ENCODE results near the gene TMEM125. TPM values are rescaled to one million over a fixed set of nuclear protein-coding genes. Genes with fewer than 3 reads are reported as not detected.

Gene TMEM125
- total RNA-seq, 1 experiment from 2014 or later = 11.1 TPM

DNA sequence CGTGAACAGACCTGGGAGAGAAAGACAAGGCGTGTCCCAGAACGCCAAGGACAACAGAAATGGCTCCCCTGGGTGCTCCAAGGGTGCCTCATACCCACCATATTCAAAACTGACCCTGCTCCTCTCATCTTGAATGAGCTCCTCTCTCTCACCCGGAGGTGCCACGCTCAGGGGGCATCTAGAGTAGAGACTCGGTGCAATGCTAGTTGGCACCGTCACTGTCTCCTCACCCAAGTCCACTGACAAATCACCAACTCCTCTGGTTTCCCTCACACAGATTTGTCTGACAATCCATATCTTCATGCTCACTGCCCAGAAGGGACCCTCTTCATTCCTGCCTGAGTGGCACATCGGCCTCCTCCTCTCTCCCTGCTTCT lies 5.0 kb downstream of the TMEM125 start:
- DNase-seq = no peak
- Histone ChIP-seq H3K4me3 (ENCODE audit: insufficient read depth, low read depth, low read length) (no peak overlapping the region), H3K36me3 (replicated peaks; ENCODE audit: control insufficient read depth, insufficient read depth, low read length) (peaks cover 3% of the 10 kb centered on the region; the same call in 1 of the 2 replicates), H3K27me3 (ENCODE audit: control insufficient read depth, insufficient read depth, low read length) (no peaks in the 10 kb centered on the region; the same call in 1 of the 2 replicates)

DNA sequence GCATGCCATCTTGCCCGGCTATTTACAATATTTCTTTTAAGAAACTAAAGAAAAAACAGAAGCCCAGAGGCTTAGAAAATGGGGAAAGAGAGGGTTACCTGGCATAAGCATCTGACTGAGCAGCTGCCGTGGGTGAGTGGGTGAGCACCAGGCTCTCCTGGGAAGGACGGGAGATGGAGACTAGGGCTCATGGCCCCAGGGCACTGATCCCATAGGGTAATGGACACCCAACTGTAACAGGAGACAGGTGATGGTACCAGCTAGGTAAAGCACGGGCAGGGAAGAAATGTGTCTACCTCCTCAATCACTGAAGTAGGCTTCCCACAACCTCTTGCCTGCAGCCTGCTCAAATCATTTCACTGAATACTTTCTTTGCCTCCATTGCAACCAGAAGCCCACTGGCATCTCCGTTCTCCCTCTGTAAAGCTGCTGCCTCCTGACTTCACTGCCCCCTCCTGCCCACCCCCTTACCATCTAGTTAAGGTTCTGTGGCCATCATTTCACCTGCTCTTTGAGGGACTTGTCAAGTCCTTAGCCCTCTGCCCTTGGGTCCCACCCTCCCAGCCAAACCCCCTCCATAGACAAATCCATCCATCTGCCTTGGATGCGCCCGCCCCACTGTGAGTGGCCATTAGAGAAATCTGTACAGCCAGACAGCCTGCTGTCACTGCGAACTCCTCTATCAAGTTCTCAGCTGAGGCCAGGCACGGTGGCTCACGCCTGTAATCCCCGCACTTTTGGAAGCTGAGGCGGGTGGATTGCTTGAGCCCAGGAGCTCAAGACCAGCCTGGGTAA lies 6.2 kb downstream of the TMEM125 start:
- Histone ChIP-seq H3K36me3 (replicated peaks; ENCODE audit: control insufficient read depth, insufficient read depth, low read length) (peaks cover 3% of the 10 kb centered on the region; the same call in 1 of the 2 replicates), H3K4me3 (ENCODE audit: insufficient read depth, low read depth, low read length) (no peak overlapping the region), H3K27me3 (ENCODE audit: control insufficient read depth, insufficient read depth, low read length) (no peaks in the 10 kb centered on the region; the same call in 1 of the 2 replicates)
- no peak for DNase-seq

DNA sequence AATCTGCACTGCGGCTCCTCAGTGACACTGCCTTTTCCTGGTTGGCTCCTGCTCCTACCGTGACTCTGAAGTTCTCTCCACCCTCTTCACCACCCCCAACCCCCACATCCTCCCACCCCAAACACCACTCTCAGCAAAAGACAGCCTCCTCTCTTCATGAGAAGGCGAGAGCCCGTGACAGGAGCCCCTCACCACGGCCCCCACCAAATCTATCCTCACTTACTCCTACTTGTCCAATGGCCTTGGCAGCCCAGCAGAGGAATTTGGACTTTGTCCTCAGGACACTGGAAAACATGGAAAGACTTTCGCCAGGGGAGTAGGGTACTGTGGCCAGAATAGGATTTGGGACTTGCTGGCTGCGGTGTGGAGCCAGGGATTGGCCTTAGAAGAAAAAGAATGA lies 6.9 kb downstream of the TMEM125 start:
- H3K36me3 ChIP-seq (replicated peaks; ENCODE audit: control insufficient read depth, insufficient read depth, low read length) = peaks cover 2% of the 10 kb centered on the region; the same call in 1 of the 2 replicates
- no peaks in the 10 kb centered on the region; the same call in 1 of the 2 replicates for H3K27me3 ChIP-seq (ENCODE audit: control insufficient read depth, insufficient read depth, low read length)
- no peak for DNase-seq
- H3K4me3 ChIP-seq (ENCODE audit: insufficient read depth, low read depth, low read length) = no peak overlapping the region

DNA sequence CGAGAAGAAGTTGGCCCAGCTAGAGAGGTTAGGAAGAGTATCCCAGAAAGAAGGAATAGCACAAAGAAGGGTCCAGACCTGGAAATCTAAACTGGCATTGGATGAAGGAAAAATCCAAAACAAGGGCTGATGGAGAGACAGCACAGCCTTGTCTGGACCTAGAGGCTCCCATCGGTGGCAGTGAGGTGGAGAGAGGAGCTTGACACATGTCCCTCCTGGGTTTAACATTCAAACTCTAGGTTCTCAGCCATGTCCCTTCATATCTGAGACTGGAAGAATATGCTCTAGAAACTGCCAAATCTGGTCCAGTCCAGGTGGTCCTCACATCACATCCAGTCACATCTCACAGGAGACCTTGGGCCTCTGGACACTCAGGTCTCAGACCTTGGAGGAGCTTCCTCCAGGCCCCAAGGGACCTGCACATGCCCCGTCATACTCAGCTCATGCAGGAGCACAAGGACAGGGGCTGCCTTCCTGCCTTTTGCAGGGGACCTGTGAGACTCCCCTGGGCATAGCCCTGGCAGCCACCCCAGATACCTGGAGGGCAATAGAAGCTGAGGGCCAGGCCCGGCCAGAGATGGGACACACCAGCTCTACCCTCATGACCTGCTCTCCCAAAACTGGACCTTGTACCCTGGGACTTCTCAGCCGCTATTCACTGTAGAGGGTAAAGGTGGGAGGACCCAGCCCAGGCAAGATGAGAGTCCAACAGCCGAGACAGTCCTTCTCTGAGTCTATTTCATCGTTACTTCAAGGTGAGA lies 7.5 kb downstream of the TMEM125 start:
- DNase-seq = no peak
- Histone ChIP-seq H3K36me3 (replicated peaks; ENCODE audit: control insufficient read depth, insufficient read depth, low read length) (peaks cover under 1% of the 10 kb centered on the region; the same call in 1 of the 2 replicates), H3K4me3 (ENCODE audit: insufficient read depth, low read depth, low read length) (no peak overlapping the region)

DNA sequence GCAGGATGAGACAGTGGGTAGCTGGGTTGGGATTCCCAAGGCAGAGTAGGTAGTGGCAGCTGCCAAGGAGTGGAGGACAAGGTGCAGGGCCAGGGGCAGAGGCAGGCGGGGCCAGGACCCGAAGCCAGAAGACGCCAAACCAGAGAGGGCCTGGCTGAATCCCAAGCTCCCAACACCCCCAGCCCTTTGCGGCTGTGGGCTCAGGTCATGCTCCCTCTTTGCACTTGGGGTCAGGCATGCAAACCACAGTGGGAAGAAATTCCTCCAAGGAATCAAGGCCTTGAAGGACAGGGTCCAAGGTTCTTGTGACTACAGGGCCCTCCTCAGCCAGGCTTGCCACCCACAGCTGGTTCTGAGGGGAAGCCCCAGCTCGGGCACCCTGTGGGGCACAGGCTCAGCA lies 9.4 kb downstream of the TMEM125 start:
- H3K36me3 ChIP-seq (replicated peaks; ENCODE audit: control insufficient read depth, insufficient read depth, low read length) = no peaks in the 10 kb centered on the region
- DNase-seq = no peak
- no peak overlapping the region for H3K4me3 ChIP-seq (ENCODE audit: insufficient read depth, low read depth, low read length)
- H3K27me3 ChIP-seq (ENCODE audit: control insufficient read depth, insufficient read depth, low read length) = no peaks in the 10 kb centered on the region; the same call in 1 of the 2 replicates

More for the DNA sequence above, 7.5 kb downstream of the TMEM125 start:
- no peaks in the 10 kb centered on the region; the same call in 1 of the 2 replicates for H3K27me3 ChIP-seq (ENCODE audit: control insufficient read depth, insufficient read depth, low read length)

DNA sequence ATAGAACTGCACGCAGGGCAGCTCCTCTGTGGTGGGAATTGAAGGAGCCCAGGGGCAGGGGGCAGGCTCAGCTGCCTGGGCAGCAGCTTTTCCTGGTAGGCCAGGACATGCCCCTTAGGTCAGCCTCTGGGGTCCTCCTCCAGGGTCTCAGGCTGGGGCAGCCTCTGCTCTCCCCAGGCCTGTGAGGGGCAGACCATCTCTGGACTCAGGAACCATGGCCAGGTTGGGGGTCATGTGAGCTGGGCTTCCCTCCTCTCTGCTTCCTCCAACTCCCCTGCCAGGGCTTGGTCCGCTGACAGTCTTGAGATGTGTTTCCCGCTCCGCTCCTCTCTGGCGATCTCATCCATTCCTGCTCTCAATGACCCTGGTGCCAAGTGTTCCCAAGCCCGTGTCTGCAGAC lies 9.9 kb downstream of the TMEM125 start:
- H3K36me3 ChIP-seq (replicated peaks; ENCODE audit: control insufficient read depth, insufficient read depth, low read length) = no peaks in the 10 kb centered on the region
- no peak overlapping the region for H3K4me3 ChIP-seq (ENCODE audit: insufficient read depth, low read depth, low read length)
- H3K27me3 ChIP-seq (ENCODE audit: control insufficient read depth, insufficient read depth, low read length) = no peaks in the 10 kb centered on the region; the same call in 1 of the 2 replicates
- DNase-seq = no peak

DNA sequence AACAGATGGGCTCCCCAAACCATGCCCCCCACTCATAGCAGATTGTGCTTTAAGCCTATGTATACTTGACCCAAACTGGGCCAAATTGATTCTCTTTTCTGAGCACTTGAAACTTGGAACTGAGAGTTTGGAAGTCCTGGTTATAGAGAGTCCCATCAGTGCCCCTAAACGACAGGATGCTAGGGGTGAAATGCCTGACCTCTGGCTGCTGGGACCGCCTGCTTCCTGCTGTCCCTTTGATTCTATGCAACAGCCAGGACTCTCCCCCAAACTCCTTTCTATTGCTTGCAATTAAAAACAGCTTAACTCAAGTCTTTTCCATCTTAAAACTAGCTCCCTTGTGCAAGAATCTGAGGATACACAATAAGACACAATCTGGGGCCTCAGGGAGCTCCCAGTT lies 10.9 kb downstream of the TMEM125 start:
- Histone ChIP-seq H3K27me3 (ENCODE audit: control insufficient read depth, insufficient read depth, low read length) (no peaks in the 10 kb centered on the region; the same call in 1 of the 2 replicates), H3K36me3 (replicated peaks; ENCODE audit: control insufficient read depth, insufficient read depth, low read length) (no peaks in the 10 kb centered on the region), H3K4me3 (ENCODE audit: insufficient read depth, low read depth, low read length) (no peak overlapping the region)
- DNase-seq = no peak

DNA sequence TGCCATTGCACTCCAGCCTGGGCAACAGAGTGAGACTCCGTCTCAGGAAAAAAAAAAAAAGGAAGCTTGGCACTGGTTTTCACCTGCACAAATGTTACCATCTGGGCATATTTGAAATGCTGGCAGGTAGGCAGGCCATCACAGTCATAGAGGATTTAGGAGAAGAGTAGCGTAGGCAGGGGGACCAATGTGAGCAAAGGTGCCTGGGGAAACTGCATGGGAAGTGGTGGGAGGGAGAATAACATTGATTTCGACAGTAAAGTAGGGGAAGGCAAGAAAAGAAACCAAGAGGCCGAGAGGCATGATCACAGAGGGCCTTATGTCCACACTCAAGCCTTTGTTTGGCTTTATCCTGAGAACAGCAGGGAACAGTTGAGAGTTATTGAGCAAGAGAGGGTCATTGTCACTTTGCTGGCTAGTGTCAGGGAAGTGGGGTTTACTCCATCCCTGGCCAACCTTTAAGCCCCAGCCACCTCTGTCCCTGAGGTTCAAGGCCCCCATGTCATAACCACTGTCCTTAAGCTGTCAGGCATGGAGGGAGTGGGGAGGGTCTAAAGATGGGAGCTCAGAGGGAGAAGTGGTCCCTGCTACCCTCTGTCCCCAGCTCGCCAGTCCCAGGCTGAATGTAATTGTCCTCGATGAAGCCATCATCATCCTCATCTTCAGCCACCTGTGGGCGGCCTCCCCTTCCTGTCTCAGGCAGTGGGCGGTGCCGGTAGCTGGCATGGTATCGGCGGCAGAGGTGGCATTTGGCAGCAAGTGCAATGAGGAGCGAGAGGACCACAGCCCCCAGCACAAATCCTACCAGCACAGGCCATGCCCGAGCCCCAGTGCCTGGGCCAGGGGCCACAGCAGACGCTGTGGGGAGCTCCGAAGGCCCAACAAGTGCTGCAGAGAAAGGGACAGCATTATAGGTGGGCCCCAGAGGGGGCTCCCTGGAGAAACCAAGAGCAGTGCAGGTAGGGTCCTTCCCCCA lies 12.7 kb downstream of the TMEM125 start:
- Histone ChIP-seq H3K36me3 (replicated peaks; ENCODE audit: control insufficient read depth, insufficient read depth, low read length) (no peaks in the 10 kb centered on the region), H3K27me3 (ENCODE audit: control insufficient read depth, insufficient read depth, low read length) (no peaks in the 10 kb centered on the region; the same call in 1 of the 2 replicates), H3K4me3 (ENCODE audit: insufficient read depth, low read depth, low read length) (no peak overlapping the region)
- DNase-seq = peak; percentile 25

DNA sequence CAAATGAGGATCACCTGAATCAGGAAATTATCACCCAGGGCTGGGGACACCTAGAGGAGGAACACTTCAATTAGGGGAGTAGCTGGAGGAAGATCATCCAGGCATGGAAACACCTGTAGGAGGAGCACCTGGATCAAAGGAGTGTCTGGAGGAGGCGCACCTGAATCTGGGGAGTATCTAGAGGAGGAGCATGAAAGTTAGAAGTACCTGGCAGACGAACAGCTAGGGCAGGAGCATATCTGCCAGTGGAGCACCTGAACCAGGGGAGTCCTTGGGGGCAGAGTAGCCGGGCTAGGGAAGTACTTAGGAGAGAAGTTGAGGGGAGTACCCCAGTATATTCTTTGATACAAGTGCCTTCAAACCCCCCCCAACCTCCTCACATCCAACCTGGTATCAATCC lies 14.3 kb downstream of the TMEM125 start:
- DNase-seq = no peak

DNA sequence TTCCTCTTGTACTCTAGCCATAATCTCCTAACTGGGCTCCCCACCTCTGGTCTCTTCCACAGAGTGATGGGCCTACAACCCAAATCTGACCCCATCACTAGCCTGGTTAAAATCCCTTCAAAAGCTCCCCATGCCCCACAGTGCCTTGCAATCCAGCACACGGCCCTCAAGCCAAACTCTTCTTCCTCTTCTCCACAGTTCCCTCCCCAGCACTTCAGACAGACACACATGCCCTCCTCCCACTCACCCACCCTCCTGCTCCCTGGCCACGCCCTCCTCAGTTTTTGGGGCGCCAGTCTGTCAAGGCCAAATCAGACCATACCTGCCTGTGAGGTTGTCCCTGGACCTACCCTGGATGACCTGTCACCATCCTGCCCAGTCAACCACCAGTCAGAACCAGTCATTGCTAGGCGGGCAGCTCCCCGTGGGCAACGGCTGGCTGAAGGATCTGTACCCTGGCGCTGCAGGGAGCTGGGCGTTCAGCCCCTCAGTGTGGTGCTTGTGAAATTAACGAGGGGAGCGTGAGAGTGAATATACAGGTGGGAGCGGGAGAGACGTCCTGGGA lies 14.8 kb downstream of the TMEM125 start:
- Histone ChIP-seq H3K27me3 (ENCODE audit: control insufficient read depth, insufficient read depth, low read length) (no peaks in the 10 kb centered on the region; the same call in 1 of the 2 replicates), H3K36me3 (replicated peaks; ENCODE audit: control insufficient read depth, insufficient read depth, low read length) (no peaks in the 10 kb centered on the region), H3K4me3 (ENCODE audit: insufficient read depth, low read depth, low read length) (no peak overlapping the region)
- no peak for DNase-seq

More for the DNA sequence above, 14.3 kb downstream of the TMEM125 start:
- Histone ChIP-seq H3K27me3 (ENCODE audit: control insufficient read depth, insufficient read depth, low read length) (no peaks in the 10 kb centered on the region; the same call in 1 of the 2 replicates), H3K4me3 (ENCODE audit: insufficient read depth, low read depth, low read length) (no peak overlapping the region), H3K36me3 (replicated peaks; ENCODE audit: control insufficient read depth, insufficient read depth, low read length) (no peaks in the 10 kb centered on the region)

DNA sequence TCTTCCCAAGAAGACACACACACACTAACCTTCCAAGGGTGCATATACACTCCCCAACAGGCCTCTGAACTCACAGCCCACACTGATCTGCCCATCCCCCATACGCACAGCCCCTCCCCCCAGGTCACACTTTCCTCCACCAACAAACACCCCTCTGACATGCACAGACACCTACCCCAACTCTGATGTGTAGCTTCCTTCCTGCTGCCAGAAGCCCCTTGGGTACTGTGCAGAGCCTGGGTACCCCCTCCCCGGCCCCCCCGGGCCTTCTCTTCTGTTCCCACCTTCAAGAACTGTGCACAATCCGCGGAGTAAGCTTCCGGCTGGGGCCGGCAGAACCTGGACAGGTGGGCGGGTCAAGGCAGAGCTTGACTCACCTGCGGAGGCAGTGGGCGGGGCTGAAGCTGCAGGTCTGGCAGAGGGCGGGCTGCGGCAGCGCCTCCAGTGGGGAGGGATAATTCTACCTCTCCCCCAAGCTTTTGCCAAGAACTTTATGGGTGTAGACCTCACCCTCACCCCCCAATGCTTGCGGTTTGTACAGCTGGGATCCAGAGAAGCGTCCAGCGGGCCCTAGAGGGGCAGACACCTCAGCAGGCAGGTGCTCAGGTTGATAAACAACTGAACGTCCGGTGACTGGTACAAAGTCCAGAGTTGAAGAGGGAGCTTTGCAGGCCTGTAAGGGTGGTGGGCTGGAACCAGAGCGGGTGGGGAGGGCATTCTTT lies 15.6 kb downstream of the TMEM125 start, which contains the start of gene C1orf210:
Gene C1orf210, minus strand, starts transcription at position 313 of the 722 bp plus-strand sequence. CDS start 2,311 bp downstream, outside the sequence.
- no peaks in the 10 kb centered on the region for H3K36me3 ChIP-seq (replicated peaks; ENCODE audit: control insufficient read depth, insufficient read depth, low read length)
- DNase-seq = peak; percentile 98
- no peaks in the 10 kb centered on the region; the same call in 1 of the 2 replicates for H3K27me3 ChIP-seq (ENCODE audit: control insufficient read depth, insufficient read depth, low read length)
- H3K4me3 ChIP-seq (ENCODE audit: insufficient read depth, low read depth, low read length) = peak within 1 kb of the TSS; percentile 47; the same call in 1 of the 2 replicates

DNA sequence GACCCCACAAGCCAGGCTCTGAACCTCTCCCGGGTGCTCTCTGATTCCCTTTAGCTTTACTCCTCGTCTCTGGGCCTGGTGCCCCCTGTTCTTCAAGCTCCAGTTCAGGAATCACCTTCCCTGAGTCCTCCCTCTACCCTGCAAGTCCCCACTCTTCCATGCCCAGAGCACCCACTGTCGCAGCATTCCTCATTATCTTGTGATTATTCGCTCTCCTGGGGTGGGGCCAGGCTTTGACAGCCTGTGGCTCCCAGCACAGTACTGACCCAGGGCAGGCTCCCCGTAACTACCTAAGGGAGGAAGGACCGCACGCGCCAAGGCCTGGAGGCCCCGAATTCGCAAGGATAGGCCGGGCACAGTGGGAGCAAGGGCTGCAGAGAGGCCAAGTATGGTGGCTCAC lies 16.3 kb downstream of the TMEM125 start:
- no peaks in the 10 kb centered on the region; the same call in 1 of the 2 replicates for H3K27me3 ChIP-seq (ENCODE audit: control insufficient read depth, insufficient read depth, low read length)
- H3K36me3 ChIP-seq (replicated peaks; ENCODE audit: control insufficient read depth, insufficient read depth, low read length) = no peaks in the 10 kb centered on the region
- no peak for DNase-seq
- H3K4me3 ChIP-seq (ENCODE audit: insufficient read depth, low read depth, low read length) = no peak overlapping the region

DNA sequence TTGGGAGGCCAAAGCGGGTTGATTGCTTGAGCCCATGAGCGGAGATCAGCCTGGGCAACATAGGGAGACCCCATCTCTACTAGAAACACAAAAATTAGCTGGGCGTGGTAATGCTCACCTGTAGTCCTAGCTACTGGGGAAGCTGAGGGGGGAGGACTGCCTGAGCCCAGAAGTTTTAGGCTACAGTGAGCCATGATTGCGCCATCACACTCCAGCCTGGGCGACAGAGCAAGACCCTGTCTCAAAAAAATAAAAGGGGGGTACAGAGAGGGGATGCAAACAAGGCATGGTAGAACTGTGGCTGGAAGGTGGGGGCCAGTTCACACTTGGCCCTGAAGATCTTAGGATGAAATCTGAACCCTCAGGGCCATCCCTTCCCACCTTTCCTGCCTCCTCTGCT lies 16.8 kb downstream of the TMEM125 start:
- DNase-seq = no peak
- no peak overlapping the region for H3K4me3 ChIP-seq (ENCODE audit: insufficient read depth, low read depth, low read length)
- no peaks in the 10 kb centered on the region; the same call in 1 of the 2 replicates for H3K27me3 ChIP-seq (ENCODE audit: control insufficient read depth, insufficient read depth, low read length)
- H3K36me3 ChIP-seq (replicated peaks; ENCODE audit: control insufficient read depth, insufficient read depth, low read length) = no peaks in the 10 kb centered on the region

Measured in H7 (cell line).